GM18517 (cell line): Measurements from ENCODE around the gene TMEM200B.
"Not testable (repeated sequence)": the region's sequence is repeated elsewhere in the genome, so short reads cannot be mapped to it uniquely, and the experiment has no call there.

Source experiments
- ATAC-seq: cut with Tn5 transposase; IDR thresholded peaks from one replicate; pipeline ENCODE4 v1.9.1; 2021; ENCODE audit warnings: mild to moderate bottlenecking, moderate library complexity; ENCODE audit not compliant: unreplicated experiment

The TMEM200B gene

DNA sequence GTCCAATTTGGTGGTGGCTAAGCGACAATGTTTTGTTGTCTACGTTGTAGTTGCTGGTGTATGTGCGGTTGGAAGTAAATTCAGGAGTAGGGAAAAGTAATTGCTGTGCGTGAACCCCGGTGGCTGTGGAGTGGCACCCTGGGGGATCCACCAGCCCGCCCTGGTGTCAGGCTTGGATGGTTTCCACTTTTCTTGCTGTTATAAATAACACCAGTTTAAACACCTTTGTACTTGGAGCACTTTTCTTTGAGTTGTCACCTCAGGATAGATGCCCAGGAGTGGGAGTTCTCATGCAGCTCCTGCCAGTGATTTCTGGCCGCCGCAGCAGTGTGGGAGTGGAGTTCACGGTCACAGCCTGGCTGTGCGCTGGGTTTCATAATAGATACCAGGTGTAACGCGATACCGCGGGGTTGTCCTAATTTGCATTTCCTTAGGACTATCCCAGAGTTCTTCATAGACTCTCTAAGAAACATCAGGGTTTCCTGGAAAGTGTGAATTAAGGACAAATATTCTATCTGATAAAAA, 12.8 kb upstream of the TMEM200B start:
- no peak for ATAC-seq

DNA sequence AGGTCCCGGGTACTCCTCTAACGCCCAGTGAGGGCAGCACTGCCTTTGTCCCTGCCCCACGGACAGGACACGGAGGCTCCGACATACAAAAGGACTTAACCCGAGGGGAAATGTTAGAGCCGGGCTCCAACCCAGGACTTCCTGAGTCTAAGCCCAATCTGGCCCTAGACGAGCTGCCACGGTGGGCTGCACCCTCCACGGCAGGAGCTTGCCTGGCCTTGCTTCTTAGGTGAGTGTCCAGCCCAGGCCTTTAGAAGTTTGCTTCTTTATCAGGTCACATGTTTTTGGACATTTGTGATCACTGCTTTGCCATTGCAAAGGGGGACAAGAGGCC, 11.0 kb upstream of the TMEM200B start:
- no peak for ATAC-seq

DNA sequence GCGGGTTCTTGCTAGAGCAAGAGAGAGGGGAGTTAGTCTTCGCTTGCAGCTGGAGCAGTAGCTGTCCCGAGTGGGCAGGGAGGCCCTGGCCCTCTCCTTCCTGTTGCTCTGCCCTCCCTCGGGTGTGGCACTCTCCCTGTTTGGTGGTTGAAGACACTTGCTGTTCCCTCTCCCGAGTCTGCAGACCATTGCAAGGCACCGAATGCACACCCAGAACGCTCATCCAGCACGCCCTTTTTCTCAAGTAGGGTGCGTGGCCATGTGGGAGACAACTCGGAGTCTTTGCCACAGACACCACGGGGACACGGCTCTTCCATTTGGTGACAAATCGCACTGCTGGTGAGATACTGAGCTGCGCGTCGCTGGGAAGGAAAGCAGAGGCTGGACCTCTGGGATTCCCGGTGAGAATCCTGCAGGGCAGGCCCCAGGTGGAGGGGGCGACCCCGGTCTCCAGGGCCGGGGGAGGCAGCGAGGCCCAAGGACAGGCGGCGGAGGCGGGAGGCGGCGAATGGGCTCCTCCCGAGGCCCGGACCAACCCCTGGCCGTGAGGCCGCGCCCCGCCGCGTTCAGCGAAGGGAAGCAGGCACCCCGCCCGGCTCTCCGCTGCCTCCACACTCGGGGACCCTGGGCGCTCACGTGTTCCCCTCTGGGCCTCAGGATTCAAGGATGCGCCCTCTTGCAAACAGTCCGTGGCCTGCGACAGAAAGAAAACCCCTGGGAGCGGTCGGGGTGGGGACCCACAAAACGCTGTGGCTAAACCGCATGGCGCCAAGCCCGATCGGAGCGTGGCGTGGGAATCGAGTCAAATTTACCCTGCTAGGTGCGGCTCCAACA, 10.4 kb upstream of the TMEM200B start:
- no peak for ATAC-seq

DNA sequence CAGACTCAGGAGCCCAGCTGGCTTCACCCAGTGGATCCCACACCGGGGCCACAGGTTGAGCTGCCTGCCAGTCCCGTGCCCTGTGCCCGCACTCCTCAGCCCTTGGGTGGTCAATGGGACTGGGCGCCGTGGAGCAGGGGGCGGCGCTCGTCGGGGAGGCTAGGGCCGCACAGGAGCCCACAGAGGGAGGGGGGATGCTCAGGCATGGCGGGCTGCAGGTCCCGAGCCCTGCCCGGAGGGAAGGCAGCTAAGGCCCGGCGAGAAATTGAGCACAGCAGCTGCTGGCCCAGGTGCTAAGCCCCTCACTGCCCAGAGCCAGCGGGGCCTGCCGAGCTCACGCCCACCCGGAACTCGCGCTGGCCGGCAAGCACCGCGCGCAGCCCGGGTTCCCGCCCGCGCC, 7.4 kb upstream of the TMEM200B start:
- ATAC-seq: not testable (repeated sequence)

DNA sequence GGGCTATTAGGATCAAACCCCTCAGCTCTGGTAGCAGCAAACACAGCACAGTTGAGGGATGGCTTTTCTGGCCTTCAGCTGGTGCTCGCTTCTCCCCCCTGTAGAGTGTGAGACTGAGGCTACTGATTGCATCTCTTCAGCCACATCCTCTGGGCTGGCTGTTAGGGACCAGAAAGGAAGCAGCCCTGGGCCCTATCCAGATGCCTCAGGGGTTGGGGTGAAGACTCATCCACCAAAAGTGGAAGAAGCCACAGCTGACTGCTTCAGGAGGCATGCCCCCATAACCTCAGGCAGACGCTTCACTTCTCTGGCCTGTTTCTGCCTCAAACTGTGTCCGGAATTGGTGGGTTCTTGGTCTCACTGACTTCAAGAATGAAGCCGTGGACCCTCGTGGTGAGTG, 6.2 kb upstream of the TMEM200B start:
- ATAC-seq: no peak

DNA sequence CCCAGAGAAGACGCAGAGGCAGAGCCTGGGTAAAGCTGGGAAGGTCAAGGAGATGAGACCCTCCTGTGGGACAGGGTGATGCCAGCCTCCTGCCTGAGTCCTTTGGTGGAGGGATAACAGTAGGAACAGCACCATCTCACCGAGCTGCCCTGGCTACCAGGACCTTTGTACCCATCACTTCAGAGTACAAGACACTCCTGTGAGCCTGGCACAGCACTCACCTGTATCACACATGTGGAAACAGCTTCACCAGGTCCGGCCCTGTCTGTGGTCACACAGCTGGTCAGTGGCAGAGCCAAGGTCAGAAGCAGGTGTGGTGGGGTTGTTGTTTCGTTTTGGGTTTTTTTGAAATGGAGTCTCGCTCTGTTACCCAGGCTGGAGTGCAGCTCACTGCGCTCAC, 5.0 kb upstream of the TMEM200B start:
- ATAC-seq: no peak

DNA sequence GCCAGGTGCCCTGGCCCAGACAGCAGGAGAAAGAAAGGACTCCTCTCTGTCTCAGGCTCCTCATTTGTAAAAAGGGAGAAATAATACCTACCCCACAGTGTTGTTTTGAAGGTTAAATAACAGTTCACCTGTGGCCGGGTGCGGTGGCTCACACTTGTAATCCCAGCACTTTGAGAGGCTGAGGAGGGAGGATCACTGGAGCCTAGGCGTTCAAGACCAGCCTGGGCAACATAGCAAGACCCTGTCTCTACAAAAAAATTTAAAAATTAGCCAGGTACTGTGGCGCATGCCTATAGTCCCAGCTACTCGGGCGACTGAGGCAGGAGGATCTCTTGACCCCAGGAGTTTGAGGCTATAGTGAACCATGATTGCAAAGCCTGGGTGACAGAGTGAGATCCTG, 2.5 kb upstream of the TMEM200B start:
- no peak for ATAC-seq

DNA sequence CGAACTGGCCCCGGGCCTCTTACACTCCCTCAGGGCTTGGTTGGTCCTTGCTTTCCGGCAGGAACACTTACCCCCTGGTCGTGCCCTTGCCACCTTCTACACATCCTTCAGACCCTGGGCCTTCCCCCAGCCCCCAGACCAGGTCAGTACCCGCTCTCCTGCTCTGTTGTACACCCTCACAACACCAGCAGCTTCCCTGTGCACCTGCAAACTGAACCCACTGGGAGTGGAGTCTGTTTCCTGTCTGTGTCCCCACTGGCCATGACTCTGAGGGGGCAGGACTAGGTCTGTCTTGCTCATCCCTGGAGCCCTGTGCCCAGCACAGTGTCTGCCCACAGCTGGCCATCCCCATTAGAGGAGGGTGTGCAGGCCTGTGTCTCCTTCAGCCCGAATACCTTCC, 2.1 kb upstream of the TMEM200B start:
- no peak for ATAC-seq

- ATAC-seq: no peak
Observed at GRCh38 chr1:29125237-29125641, 1.5 kb upstream of the TMEM200B start.

DNA sequence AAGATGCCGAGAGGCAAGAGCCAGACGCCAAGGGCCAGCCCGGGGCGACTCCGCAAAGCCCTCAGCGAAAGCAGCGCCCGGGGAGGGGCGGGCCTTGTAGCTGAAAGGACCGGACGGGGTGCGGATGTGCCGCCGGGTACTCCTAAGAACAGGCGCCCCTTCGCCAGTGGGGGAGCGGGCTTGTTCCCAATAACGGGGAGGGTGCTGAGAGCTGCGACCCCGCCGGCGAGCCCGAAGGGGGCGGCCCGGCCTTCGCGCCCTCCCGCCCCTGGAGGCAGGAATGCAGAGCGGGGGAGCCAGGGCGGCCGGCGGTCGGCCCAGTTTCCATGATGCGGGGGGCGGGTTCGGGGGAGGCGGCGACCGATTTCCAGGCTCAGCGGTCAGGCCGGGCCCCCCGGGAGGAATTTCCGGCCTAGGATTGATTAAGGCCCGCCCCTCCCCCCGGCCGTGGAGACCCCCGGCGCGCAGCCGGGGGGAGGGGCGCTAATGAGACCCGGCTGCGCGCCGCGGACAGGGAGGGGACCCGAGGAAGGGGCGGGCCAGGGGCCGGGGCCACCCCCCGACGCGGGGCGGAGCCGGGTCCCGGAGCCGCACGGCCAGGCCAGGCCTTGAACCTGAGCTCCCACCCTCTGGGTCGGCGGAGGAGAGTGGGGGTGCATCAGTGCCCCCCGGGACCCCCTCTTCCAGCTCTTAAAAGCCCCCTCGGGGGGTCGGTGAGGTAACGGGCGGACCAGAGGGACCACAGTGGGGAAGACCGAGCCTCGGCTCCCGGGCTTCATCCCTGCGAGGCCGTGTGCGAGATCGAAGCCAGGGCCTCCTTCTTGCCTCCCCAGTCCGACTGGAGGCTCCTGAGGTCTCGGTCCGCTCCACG, 898 bp upstream of the TMEM200B start:
- no peak for ATAC-seq

DNA sequence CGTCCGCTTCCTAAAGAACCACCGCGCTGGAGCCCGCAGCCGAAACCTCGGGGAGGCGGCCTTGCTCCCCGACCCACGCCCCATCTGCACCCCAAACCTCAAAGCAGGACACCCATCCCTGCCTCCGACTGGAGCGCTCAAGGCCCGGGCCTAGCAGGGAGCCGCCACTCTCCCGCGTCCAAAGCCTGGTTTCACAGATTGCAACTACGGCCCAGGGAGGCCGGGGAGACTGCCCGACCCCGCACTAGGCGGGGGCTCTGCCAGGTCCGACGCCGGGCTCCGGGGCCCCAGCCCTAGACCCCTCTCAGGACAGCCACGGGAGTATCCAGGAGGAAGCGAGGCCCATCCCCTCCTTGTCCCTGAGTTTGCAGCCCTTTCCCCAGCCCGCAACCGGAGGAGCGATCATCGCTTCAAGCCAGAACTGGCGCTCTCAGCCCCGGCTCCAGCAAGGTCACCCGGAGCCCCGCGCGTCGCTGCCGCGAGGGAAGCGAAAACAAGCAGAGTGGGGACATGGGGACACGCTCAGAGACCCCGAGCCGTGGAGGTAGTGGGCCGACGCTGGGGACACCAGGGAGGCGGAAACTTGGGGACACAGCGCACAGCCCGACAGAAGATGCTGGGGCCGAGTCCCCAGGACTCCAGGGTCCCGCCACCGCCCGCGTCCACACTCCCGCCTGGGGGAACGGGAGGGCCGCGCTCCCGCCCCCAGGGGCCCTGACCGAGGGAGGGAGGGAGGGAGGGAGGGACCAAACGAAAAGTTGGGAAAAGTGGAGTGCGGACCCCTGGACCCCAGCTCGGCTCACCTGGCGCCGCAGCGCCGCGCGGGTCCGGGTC, 433 bp downstream of the TMEM200B start:
- no peak for ATAC-seq

- no peak for ATAC-seq
Observed at GRCh38 chr1:29122682-29123052, 1.0 kb downstream of the TMEM200B start.

GRCh38 chr1:29121936-29122681, 1.6 kb downstream of the TMEM200B start:
- ATAC-seq: no peak

GRCh38 chr1:29121516-29121935, 2.2 kb downstream of the TMEM200B start:
- no peak for ATAC-seq

GRCh38 chr1:29120947-29121485, 2.7 kb downstream of the TMEM200B start:
- ATAC-seq: no peak

GRCh38 chr1:29120367-29120766, 3.3 kb downstream of the TMEM200B start:
- ATAC-seq: no peak

GRCh38 chr1:29119121-29119929, 4.4 kb downstream of the TMEM200B start:
- ATAC-seq: no peak

DNA sequence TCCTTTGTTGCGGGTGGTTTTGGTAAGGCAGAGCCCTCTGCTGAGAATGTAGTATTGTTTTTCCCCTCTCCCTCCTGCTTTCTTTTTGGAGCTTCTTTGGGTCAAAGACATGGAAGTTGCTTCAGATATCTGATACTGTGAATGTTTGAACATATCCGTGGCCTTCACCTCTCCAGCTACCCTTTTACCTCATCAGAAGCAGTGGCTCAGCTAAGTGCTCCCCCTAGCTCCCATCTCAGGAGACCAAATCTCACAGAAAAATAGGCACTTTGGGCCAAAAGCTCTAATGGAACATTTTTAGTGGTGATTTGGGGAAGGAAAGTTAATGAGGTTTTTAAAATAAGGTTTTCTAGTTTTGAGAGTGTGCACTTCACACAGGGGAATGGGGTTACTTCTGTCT, 6.3 kb downstream of the TMEM200B start:
- no peak for ATAC-seq

DNA sequence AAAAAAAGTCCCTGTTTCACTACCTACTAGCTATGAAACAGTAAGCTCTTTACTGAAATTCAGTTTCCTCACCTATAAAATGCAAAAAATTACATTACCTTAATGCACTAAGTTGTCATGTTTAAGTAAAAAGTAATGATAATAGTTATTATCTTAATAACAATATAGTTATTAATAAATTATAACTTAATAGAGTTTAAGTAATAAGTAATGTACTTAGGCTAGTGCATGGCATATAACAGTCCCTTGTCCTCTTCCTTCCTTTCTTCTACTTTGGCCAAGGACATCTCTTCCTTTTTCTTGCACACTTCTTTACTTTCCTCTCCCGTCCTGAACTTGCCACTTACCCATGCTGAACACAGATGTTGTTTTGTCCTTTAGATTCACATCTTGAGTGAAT, 9.0 kb downstream of the TMEM200B start:
- ATAC-seq: no peak
